Peyer's patch (tissue), 4 donors: ENCODE measurements around the gene TNFRSF14. TPM values are rescaled to one million over a fixed set of nuclear protein-coding genes. Genes with fewer than 3 reads are reported as not detected.

Source experiments
- DNase-seq, 3 donors: peaks; one replicate each; pipeline ENCODE4 v3.0.0-alpha.2; 2017 to 2019
- H3K27ac ChIP-seq, 4 donors: fragments of 200-600 bp; sonication (generic); one replicate each; pipeline ENCODE4 v1.5.1; 2016 to 2019
- H3K27me3 ChIP-seq, 2 donors: fragments of 200-600 bp; sonication (generic); one replicate each; pipeline ENCODE4 v1.5.1; 2019
- H3K36me3 ChIP-seq, 3 donors: fragments of 200-600 bp; sonication (generic); one replicate each; pipeline ENCODE4 v1.5.1; 2016 to 2019
- H3K4me1 ChIP-seq, 4 donors: fragments of 200-600 bp; sonication (generic); one replicate each; pipeline ENCODE4 v1.5.1; 2016 to 2019
- H3K4me3 ChIP-seq, 4 donors: fragments of 200-600 bp; sonication (generic); 1 replicate in 3 of 4; 2 replicates in 1 of 4; pipeline ENCODE4 v1.5.1; 2016 to 2019; ENCODE audit warnings: mild to moderate bottlenecking in 1 of 4
- H3K9me3 ChIP-seq, 4 donors: fragments of 200-600 bp; sonication (generic); one replicate each; pipeline ENCODE4 v1.5.1; 2016 to 2019; ENCODE audit warnings: mild to moderate bottlenecking in 1 of 4
- POLR2A ChIP-seq, 2 donors: fragments of 450-650 bp; IDR thresholded peaks; one replicate each; pipeline ENCODE4 v1.5.1; 2017; ENCODE audit warnings: antibody characterized with exemption in 2 of 2, mild to moderate bottlenecking in 2 of 2, moderate library complexity in 2 of 2
- total RNA-seq, 4 donors: library from RNA; depleted of rRNA; stranded (reverse); fragments of >200 nt; gene quantifications; one replicate each; pipeline ENCODE4 v1.1.0, GENCODE V29; 2016
- TF ChIP-seq, protein P1 (sequence below), 6 experiments: fragments of 450-650 bp in 4 of 6; fragments of 200-600 bp in 2 of 6; sonication (generic) in 1 of 6; IDR thresholded peaks; one replicate each; pipeline ENCODE4 v1.5.1; 2017 to 2019; ENCODE audit warnings: antibody characterized with exemption in 6 of 6, mild to moderate bottlenecking in 3 of 6, moderate library complexity in 1 of 6

Gene TNFRSF14
- total RNA-seq, 4 donors from 2014 or later, result 231 to 532 (median 316) TPM

DNA sequence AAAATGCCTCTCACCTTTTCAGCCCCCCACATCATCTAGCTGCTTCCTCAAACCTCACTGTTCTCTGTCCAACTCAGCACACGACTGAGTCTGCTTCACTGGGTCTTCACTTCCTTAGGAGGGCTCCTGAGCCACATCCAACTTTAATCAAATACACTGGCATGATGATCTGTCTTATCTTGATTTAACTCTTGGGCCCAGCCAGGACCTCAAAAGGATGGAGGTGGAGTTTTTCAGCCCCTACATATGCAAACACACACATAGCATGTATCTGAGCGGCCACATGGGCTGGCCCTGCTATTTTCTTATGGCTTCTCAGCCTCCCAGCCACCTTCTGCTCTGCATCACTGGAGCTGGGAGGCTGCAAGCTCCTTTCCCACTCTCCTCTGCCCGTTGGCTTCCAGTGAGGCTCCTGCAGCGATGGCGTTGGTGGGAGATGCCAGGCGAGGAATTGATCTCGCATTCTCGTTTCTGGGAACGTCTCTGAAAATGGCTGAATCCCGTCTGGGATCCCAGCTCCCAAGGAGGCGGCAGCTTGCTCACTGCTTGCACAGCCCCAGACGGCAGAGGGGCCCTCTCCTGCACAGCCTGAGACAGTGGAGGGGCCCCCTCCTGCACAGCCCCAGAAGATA is 28.6 kb downstream of the TNFRSF14 start:
- Histone ChIP-seq H3K4me3 (peak overlapping the region; percentile 78 to 94 (median 83)), H3K4me1 (peaks cover 0 to 41% (median 22%) of the 10 kb centered on the region in 4 donors), H3K27me3 (no peaks in the 10 kb centered on the region), H3K27ac (peak overlapping the region; percentile 97 to 100 (median 99)), H3K9me3 (no peaks in the 10 kb centered on the region), H3K36me3 (peaks cover 0 to 13% (median 0%) of the 10 kb centered on the region in 3 donors)
- peak in 1 of 3 donors; percentile 28 for DNase-seq
- TF ChIP-seq, protein P1, sequence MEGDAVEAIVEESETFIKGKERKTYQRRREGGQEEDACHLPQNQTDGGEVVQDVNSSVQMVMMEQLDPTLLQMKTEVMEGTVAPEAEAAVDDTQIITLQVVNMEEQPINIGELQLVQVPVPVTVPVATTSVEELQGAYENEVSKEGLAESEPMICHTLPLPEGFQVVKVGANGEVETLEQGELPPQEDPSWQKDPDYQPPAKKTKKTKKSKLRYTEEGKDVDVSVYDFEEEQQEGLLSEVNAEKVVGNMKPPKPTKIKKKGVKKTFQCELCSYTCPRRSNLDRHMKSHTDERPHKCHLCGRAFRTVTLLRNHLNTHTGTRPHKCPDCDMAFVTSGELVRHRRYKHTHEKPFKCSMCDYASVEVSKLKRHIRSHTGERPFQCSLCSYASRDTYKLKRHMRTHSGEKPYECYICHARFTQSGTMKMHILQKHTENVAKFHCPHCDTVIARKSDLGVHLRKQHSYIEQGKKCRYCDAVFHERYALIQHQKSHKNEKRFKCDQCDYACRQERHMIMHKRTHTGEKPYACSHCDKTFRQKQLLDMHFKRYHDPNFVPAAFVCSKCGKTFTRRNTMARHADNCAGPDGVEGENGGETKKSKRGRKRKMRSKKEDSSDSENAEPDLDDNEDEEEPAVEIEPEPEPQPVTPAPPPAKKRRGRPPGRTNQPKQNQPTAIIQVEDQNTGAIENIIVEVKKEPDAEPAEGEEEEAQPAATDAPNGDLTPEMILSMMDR (IDR thresholded peaks at IDR 0.05), result no peak
- TF ChIP-seq POLR2A (IDR thresholded peaks at IDR 0.05), result no peak

DNA sequence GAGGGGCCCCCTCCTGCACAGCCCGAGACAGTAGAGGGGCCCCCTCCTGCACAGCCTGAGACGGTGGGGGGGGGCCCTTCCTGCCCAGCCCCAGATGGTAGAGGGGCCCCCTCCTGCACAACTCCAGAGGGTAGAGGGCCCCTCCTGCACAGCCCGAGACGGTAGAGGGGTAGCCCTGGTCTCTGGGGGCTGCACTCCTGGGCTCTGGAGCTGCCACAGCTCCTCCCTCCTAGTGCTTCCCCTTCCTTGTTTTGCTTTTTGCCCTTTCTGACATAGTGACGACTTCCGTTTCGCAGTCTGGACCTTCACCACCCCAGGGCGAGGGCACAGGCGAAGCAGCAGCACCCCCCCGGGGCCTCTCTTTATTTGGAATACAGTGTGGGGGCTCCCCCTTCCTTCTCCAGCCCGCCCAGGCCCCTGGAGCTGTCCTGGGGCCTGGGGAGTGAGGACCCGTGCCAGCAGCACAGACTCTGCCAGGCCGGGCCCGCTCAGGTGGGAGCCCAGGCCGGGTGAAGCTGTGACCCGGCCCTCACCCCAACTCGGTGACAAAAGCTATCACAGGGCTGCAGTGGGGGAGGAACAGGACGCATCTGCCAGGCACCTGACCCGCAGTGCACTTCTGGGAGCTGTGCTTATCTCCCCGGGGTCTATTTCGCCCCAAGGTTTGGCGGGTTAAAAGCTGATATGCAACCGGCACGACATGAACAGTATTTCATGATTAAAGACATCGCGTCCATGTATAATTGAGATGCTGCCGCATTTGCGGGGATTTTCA is 29.3 kb downstream of the TNFRSF14 start:
- Histone ChIP-seq H3K27ac (peak overlapping the region; percentile 97 to 100 (median 99)), H3K27me3 (no peaks in the 10 kb centered on the region), H3K36me3 (peaks cover 0 to 14% (median 0%) of the 10 kb centered on the region in 3 donors), H3K9me3 (no peaks in the 10 kb centered on the region), H3K4me3 (peak overlapping the region; percentile 78 to 94 (median 83)), H3K4me1 (peaks cover 0 to 41% (median 22%) of the 10 kb centered on the region in 4 donors)
- peak; percentile 84 to 94 (median 91) for DNase-seq
- peak; percentile 80 to 95 for TF ChIP-seq POLR2A (IDR thresholded peaks at IDR 0.05)
- TF ChIP-seq, protein P1 (IDR thresholded peaks at IDR 0.05), result no peak

GRCh38 chr1:2586154-2587070 is 30.2 kb downstream of the TNFRSF14 start, which contains the start of gene PRXL2B:
TSS of gene PRXL2B (plus strand) at chr1:2586777. CDS start at chr1:2586886, 109 bp downstream.
- no peaks in the 10 kb centered on the region for H3K9me3 ChIP-seq
- DNase-seq, result peak; percentile 97 to 100 (median 99)
- no peaks in the 10 kb centered on the region for H3K27me3 ChIP-seq
- H3K36me3 ChIP-seq, result peaks cover 0 to 14% (median 0%) of the 10 kb centered on the region in 3 donors
- TF ChIP-seq, protein P1 (IDR thresholded peaks at IDR 0.05), result no peak
- TF ChIP-seq POLR2A (IDR thresholded peaks at IDR 0.05), result peak; percentile 90 to 95
- H3K27ac ChIP-seq, result peak within 1 kb of the TSS; percentile 97 to 100 (median 99)
- H3K4me1 ChIP-seq, result peaks cover 0 to 41% (median 22%) of the 10 kb centered on the region in 4 donors
- H3K4me3 ChIP-seq, result peak within 1 kb of the TSS; percentile 78 to 94 (median 83)

- Histone ChIP-seq H3K4me1 (peaks cover 0 to 41% (median 22%) of the 10 kb centered on the region in 4 donors), H3K36me3 (peaks cover 0 to 14% (median 0%) of the 10 kb centered on the region in 3 donors), H3K27me3 (no peaks in the 10 kb centered on the region), H3K4me3 (peak overlapping the region; percentile 78 to 94 (median 83)), H3K27ac (peak overlapping the region; percentile 97 to 100 (median 99)), H3K9me3 (no peaks in the 10 kb centered on the region)
- peak in 2 of 3 donors; percentile 33 to 69 for DNase-seq
- TF ChIP-seq, protein P1 (IDR thresholded peaks at IDR 0.05), result no peak
- peak in 1 of 2 donors; percentile 7 for TF ChIP-seq POLR2A (IDR thresholded peaks at IDR 0.05)
Measured at GRCh38 chr1:2587071-2587859, 31.1 kb downstream of the TNFRSF14 start.
